ENCODE data around the gene ANKS3.

The ANKS3 gene

DNA sequence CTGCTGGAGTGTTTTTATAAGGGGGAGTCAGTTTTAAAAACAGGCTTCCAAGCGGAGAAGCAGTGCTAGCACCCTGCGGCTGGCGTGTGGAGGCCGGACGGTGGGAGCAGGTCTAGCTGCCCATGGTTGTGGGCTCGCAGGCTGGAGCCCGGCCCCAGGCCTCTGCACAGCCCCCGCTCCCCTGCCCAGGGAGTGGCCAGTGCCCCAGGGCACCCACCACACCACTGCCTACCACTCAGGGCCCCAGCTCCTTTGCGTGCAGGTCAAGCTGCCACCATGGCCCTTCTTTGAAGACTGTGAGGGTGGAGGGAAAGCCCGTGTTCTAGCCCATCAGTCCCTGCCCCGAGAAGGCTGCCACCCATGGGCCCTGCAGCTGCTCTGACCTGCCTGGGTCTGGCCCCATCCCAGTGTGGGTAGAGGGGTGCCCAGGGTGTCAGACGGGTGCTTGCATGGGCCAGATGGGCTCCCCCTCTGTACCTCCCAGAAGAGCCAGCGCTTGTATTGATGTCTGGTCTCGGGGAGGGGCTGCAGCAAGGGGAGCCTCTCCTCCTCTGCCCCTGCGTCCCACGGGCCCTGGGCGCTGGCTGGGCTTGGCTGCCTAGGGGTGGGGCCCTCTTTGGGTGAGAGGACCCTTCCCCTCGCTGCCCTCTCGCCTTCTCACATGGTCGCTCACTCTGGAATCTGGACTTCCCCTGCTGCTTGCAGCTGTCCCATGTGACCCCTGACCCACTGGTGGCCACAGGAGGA, 42.2 kb downstream of the ANKS3 start:
- peaks cover 16 to 19% of the 10 kb centered on the region in 2 donors for H3K4me1 ChIP-seq (ENCODE audit: control insufficient read depth in 2 of 2, insufficient read depth in 2 of 2, low read length in 2 of 2)
- no peak overlapping the region for H3K27ac ChIP-seq (ENCODE audit: low read depth in 2 of 2, low read length in 2 of 2)
- peaks cover 26 to 36% of the 10 kb centered on the region in 2 donors for H3K36me3 ChIP-seq (ENCODE audit: control insufficient read depth in 2 of 2, insufficient read depth in 2 of 2, low read length in 2 of 2)
- H3K4me3 ChIP-seq (ENCODE audit: low read length in 2 of 2): no peak overlapping the region
- H3K9ac ChIP-seq (ENCODE audit: low read depth in 1 of 2, low read length in 2 of 2): no peak overlapping the region
- no peaks in the 10 kb centered on the region for H3K9me3 ChIP-seq (ENCODE audit: control insufficient read depth in 2 of 2, low read length in 2 of 2)
- no peaks in the 10 kb centered on the region for H3K27me3 ChIP-seq (ENCODE audit: control insufficient read depth in 2 of 2, insufficient read depth in 2 of 2, low read length in 2 of 2)

- peaks cover 16 to 19% of the 10 kb centered on the region in 2 donors for H3K4me1 ChIP-seq (ENCODE audit: control insufficient read depth in 2 of 2, insufficient read depth in 2 of 2, low read length in 2 of 2)
- H3K4me3 ChIP-seq (ENCODE audit: low read length in 2 of 2): no peak overlapping the region
- H3K27me3 ChIP-seq (ENCODE audit: control insufficient read depth in 2 of 2, insufficient read depth in 2 of 2, low read length in 2 of 2): no peaks in the 10 kb centered on the region
- H3K36me3 ChIP-seq (ENCODE audit: control insufficient read depth in 2 of 2, insufficient read depth in 2 of 2, low read length in 2 of 2): peaks cover 25 to 36% of the 10 kb centered on the region in 2 donors
- no peak overlapping the region for H3K27ac ChIP-seq (ENCODE audit: low read depth in 2 of 2, low read length in 2 of 2)
- no peaks in the 10 kb centered on the region for H3K9me3 ChIP-seq (ENCODE audit: control insufficient read depth in 2 of 2, low read length in 2 of 2)
- no peak overlapping the region for H3K9ac ChIP-seq (ENCODE audit: low read depth in 1 of 2, low read length in 2 of 2)
Observed at GRCh38 chr16:4690946-4691665, 43.0 kb downstream of the ANKS3 start.

DNA sequence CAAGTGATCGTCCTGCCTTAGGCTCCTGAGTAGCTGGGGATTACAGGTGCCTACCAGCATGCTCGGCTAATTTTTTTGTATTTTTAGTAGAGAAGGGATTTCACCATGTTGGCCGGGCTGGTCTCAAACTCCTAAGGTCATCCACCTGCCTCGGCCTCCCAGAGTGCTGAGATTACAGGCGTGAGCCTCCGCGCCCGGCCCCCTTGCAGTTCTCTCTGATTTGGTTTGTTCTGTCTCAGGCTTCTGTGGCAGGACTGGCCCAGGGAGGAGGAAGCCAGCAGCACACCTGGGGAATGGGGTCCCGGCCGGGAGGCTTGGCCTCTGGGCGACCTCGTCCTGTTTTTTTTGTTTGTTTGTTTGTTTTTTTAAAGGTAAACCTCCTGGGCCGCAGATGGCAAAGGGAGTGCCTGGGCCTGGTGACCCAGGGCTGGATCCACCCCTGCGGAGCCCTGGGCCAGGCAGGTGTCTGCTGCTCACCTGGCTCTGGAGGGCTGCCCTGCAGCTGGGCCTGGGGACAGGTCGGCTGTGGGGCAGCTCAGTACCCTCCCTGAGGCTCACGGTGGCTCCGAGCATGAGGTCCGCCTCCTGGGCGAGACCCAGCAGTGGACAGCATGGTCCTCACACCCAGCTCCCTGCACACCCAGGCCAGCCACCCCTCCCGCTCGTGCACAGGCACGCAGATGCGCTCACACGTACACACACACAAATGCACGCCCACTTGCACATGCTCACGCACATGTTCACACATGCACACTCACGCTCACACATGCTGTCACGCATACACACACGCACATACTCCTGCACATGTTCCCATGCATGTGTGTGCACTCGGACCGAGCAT, 44.0 kb downstream of the ANKS3 start:
- H3K36me3 ChIP-seq (ENCODE audit: control insufficient read depth in 2 of 2, insufficient read depth in 2 of 2, low read length in 2 of 2): peaks cover 21 to 33% of the 10 kb centered on the region in 2 donors

GRCh38 chr16:4689091-4689671, 44.9 kb downstream of the ANKS3 start:
- Histone ChIP-seq H3K27ac (ENCODE audit: low read depth in 2 of 2, low read length in 2 of 2) (no peak overlapping the region), H3K9me3 (ENCODE audit: control insufficient read depth in 2 of 2, low read length in 2 of 2) (no peaks in the 10 kb centered on the region), H3K4me1 (ENCODE audit: control insufficient read depth in 2 of 2, insufficient read depth in 2 of 2, low read length in 2 of 2) (peaks cover 11 to 12% of the 10 kb centered on the region in 2 donors), H3K4me3 (ENCODE audit: low read length in 2 of 2) (no peak overlapping the region), H3K36me3 (ENCODE audit: control insufficient read depth in 2 of 2, insufficient read depth in 2 of 2, low read length in 2 of 2) (peaks cover 26 to 39% of the 10 kb centered on the region in 2 donors), H3K27me3 (ENCODE audit: control insufficient read depth in 2 of 2, insufficient read depth in 2 of 2, low read length in 2 of 2) (no peaks in the 10 kb centered on the region), H3K9ac (ENCODE audit: low read depth in 1 of 2, low read length in 2 of 2) (no peak overlapping the region)

More for the DNA sequence above, 44.0 kb downstream of the ANKS3 start:
- Histone ChIP-seq H3K4me3 (ENCODE audit: low read length in 2 of 2) (no peak overlapping the region), H3K4me1 (ENCODE audit: control insufficient read depth in 2 of 2, insufficient read depth in 2 of 2, low read length in 2 of 2) (peaks cover 16% of the 10 kb centered on the region in 2 donors), H3K27me3 (ENCODE audit: control insufficient read depth in 2 of 2, insufficient read depth in 2 of 2, low read length in 2 of 2) (no peaks in the 10 kb centered on the region), H3K9ac (ENCODE audit: low read depth in 1 of 2, low read length in 2 of 2) (no peak overlapping the region), H3K9me3 (ENCODE audit: control insufficient read depth in 2 of 2, low read length in 2 of 2) (no peaks in the 10 kb centered on the region), H3K27ac (ENCODE audit: low read depth in 2 of 2, low read length in 2 of 2) (no peak overlapping the region)

GRCh38 chr16:4688674-4689045, 45.4 kb downstream of the ANKS3 start:
- H3K4me3 ChIP-seq (ENCODE audit: low read length in 2 of 2): no peak overlapping the region
- no peak overlapping the region for H3K27ac ChIP-seq (ENCODE audit: low read depth in 2 of 2, low read length in 2 of 2)
- no peaks in the 10 kb centered on the region for H3K9me3 ChIP-seq (ENCODE audit: control insufficient read depth in 2 of 2, low read length in 2 of 2)
- peaks cover 11 to 12% of the 10 kb centered on the region in 2 donors for H3K4me1 ChIP-seq (ENCODE audit: control insufficient read depth in 2 of 2, insufficient read depth in 2 of 2, low read length in 2 of 2)
- H3K36me3 ChIP-seq (ENCODE audit: control insufficient read depth in 2 of 2, insufficient read depth in 2 of 2, low read length in 2 of 2): peaks cover 30 to 41% of the 10 kb centered on the region in 2 donors
- no peak overlapping the region for H3K9ac ChIP-seq (ENCODE audit: low read depth in 1 of 2, low read length in 2 of 2)
- no peaks in the 10 kb centered on the region for H3K27me3 ChIP-seq (ENCODE audit: control insufficient read depth in 2 of 2, insufficient read depth in 2 of 2, low read length in 2 of 2)

DNA sequence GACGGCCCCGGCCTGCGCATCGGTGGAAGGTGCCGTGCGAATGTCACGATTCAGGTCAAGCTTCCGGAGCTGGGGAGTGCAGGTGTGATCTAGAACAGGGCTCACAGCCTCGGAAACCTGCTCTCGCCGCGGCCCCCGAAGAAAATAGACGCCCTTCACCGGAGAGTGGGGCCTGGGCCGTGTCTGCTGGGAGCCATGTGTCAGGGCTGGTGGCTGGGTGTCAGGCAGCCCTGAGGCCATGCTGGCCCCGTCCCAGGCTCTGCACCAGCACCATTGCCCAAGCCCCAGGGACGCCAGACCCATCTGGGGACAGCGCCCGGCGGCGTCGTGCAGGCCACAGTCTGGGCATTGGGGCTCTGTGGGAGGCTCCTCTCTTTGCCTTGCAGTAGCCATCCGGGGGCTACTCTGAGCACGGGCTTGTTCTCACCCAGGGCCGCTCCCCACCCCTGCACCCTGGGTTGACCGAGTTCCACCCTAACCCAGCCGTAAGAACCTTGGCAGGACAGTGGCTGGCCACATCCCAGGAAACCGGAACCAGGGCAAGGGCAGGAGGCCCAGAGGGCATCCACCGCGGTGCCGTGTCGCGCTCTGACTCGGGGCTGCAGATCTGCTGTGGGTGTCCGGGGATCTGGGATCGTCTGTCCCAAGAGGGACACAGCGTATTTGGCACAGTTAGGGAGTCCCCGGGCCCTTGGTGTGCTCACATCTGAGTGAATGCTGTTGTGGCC, 46.0 kb downstream of the ANKS3 start:
- Histone ChIP-seq H3K9me3 (ENCODE audit: control insufficient read depth in 2 of 2, low read length in 2 of 2) (no peaks in the 10 kb centered on the region), H3K4me3 (ENCODE audit: low read length in 2 of 2) (no peak overlapping the region), H3K36me3 (ENCODE audit: control insufficient read depth in 2 of 2, insufficient read depth in 2 of 2, low read length in 2 of 2) (peaks cover 32 to 42% of the 10 kb centered on the region in 2 donors), H3K27me3 (ENCODE audit: control insufficient read depth in 2 of 2, insufficient read depth in 2 of 2, low read length in 2 of 2) (no peaks in the 10 kb centered on the region), H3K4me1 (ENCODE audit: control insufficient read depth in 2 of 2, insufficient read depth in 2 of 2, low read length in 2 of 2) (peaks cover 10% of the 10 kb centered on the region in 2 donors), H3K9ac (ENCODE audit: low read depth in 1 of 2, low read length in 2 of 2) (no peak overlapping the region), H3K27ac (ENCODE audit: low read depth in 2 of 2, low read length in 2 of 2) (no peak overlapping the region)

DNA sequence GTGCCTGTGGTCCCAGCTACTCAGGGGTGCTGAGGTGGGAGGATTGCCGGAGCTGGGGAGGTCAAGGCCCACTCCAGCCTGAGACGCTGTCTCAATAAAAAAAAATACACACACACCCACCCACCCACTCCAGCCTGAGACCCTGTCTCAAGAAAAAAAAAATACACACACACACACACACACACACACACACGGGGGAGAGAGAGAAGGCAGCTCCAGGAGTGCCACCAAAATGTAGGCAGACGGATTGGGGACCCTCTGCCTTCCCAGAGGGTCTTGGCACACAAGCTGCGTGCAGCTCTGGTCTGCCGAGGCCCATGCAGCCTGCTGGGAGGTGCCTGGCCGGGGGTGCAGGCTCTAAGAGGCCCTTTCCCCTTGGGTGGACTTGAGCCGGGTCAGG, 46.7 kb downstream of the ANKS3 start:
- peaks cover 33 to 48% of the 10 kb centered on the region in 2 donors for H3K36me3 ChIP-seq (ENCODE audit: control insufficient read depth in 2 of 2, insufficient read depth in 2 of 2, low read length in 2 of 2)
- peaks cover 3% of the 10 kb centered on the region in 2 donors for H3K4me1 ChIP-seq (ENCODE audit: control insufficient read depth in 2 of 2, insufficient read depth in 2 of 2, low read length in 2 of 2)
- H3K27me3 ChIP-seq (ENCODE audit: control insufficient read depth in 2 of 2, insufficient read depth in 2 of 2, low read length in 2 of 2): no peaks in the 10 kb centered on the region
- H3K9ac ChIP-seq (ENCODE audit: low read depth in 1 of 2, low read length in 2 of 2): no peak overlapping the region
- H3K27ac ChIP-seq (ENCODE audit: low read depth in 2 of 2, low read length in 2 of 2): no peak overlapping the region
- no peaks in the 10 kb centered on the region for H3K9me3 ChIP-seq (ENCODE audit: control insufficient read depth in 2 of 2, low read length in 2 of 2)
- no peak overlapping the region for H3K4me3 ChIP-seq (ENCODE audit: low read length in 2 of 2)

GRCh38 chr16:4686497-4687210, 47.4 kb downstream of the ANKS3 start:
- Histone ChIP-seq H3K27me3 (ENCODE audit: control insufficient read depth in 2 of 2, insufficient read depth in 2 of 2, low read length in 2 of 2) (no peaks in the 10 kb centered on the region), H3K4me1 (ENCODE audit: control insufficient read depth in 2 of 2, insufficient read depth in 2 of 2, low read length in 2 of 2) (no peaks in the 10 kb centered on the region), H3K9me3 (ENCODE audit: control insufficient read depth in 2 of 2, low read length in 2 of 2) (no peaks in the 10 kb centered on the region), H3K36me3 (ENCODE audit: control insufficient read depth in 2 of 2, insufficient read depth in 2 of 2, low read length in 2 of 2) (peaks cover 38 to 48% of the 10 kb centered on the region in 2 donors), H3K4me3 (ENCODE audit: low read length in 2 of 2) (no peak overlapping the region), H3K27ac (ENCODE audit: low read depth in 2 of 2, low read length in 2 of 2) (no peak overlapping the region), H3K9ac (ENCODE audit: low read depth in 1 of 2, low read length in 2 of 2) (no peak overlapping the region)
